Measurements from ENCODE around the gene ESRP2.

ESRP2 gene

GRCh38 chr16:68215302-68215701, 20.6 kb downstream of the ESRP2 start:
- DNase-seq = no peak

GRCh38 chr16:68214726-68215125, 21.2 kb downstream of the ESRP2 start:
- DNase-seq = no peak

- no peak for DNase-seq
Observed at GRCh38 chr16:68206245-68206644, 29.7 kb downstream of the ESRP2 start.

- no peak for DNase-seq
Observed at GRCh38 chr16:68202091-68202519, 33.8 kb downstream of the ESRP2 start.

- no peak for DNase-seq
Observed at GRCh38 chr16:68200088-68200783, 35.7 kb downstream of the ESRP2 start.

GRCh38 chr16:68197250-68197649, 38.7 kb downstream of the ESRP2 start:
- DNase-seq = no peak

- DNase-seq = no peak
Observed at GRCh38 chr16:68194251-68194650, 41.7 kb downstream of the ESRP2 start.

- DNase-seq = no peak
Observed at GRCh38 chr16:68190736-68191510, 45.0 kb downstream of the ESRP2 start.

GRCh38 chr16:68190081-68190480, 45.8 kb downstream of the ESRP2 start:
- DNase-seq = no peak

GRCh38 chr16:68188170-68188569, 47.8 kb downstream of the ESRP2 start:
- DNase-seq = no peak

- DNase-seq = no peak
Observed at GRCh38 chr16:68187505-68187904, 48.4 kb downstream of the ESRP2 start.

- no peak for DNase-seq
Observed at GRCh38 chr16:68186877-68187276, 49.0 kb downstream of the ESRP2 start.

- DNase-seq = no peak
Observed at GRCh38 chr16:68183046-68183445, 52.9 kb downstream of the ESRP2 start.

- no peak for DNase-seq
Observed at GRCh38 chr16:68179855-68180254, 56.1 kb downstream of the ESRP2 start.

- DNase-seq = no peak
Observed at GRCh38 chr16:68179196-68179795, 56.6 kb downstream of the ESRP2 start.

All from activated CD4-positive, alpha-beta T cell treated with anti-CD3 and anti-CD28 coated beads, Interleukin-2, amount 50 U/mL, for 48 hours (primary cell).